IMR-90 (cell line): ENCODE results near the gene REG3A. TPM values are rescaled to one million over a fixed set of nuclear protein-coding genes. Genes with fewer than 3 reads are reported as not detected.

Source experiments
- ATAC-seq: fragments of 200-7000 bp; cut with Tn5 transposase; 2 replicates; pipeline ENCODE4 v1.9.1; 2020; ENCODE audit warnings: low read depth, mild to moderate bottlenecking, moderate library complexity
- BruUV-seq: library from RNA; stranded (reverse); fragments of 400-500 nt; replicated peaks from 2 replicates; lab custom pipeline; 2021; lab: Mats Ljungman, UMichigan
- CTCF ChIA-PET: fragments of 300-600 bp; formaldehyde crosslinking; extraction: SDS; loops from one replicate; lab custom pipeline; 2021; ENCODE audit warnings: antibody characterized with exemption; lab: Yijun Ruan, JAX
- POLR2A ChIA-PET: fragments of 300-600 bp; sonication (Branson Sonifier 250); formaldehyde crosslinking; loops from one replicate; lab custom pipeline; 2022; ENCODE audit warnings: antibody characterized with exemption; ENCODE audit not compliant: unreplicated experiment; lab: Charles Lee
- DNase-seq: peaks from one replicate; pipeline ENCODE4 v3.0.0; 2013
- H2AFZ ChIP-seq: replicated peaks from 2 replicates; pipeline ENCODE3; 2013; ENCODE audit warnings: low read length, mild to moderate bottlenecking; ENCODE audit not compliant: poor library complexity
- H2AK5ac ChIP-seq: 2 replicates; pipeline ENCODE4 v1.6.1; 2013; ENCODE audit warnings: low read depth, low read length, inconsistent platforms
- H2AK9ac ChIP-seq: replicated peaks from 2 replicates; pipeline ENCODE3; 2013; ENCODE audit warnings: mild to moderate bottlenecking, low read depth, low read length, moderate library complexity; ENCODE audit not compliant: poor library complexity
- H2BK120ac ChIP-seq: 2 replicates; pipeline ENCODE4 v1.6.1; 2013; ENCODE audit warnings: low read depth, low read length, inconsistent platforms
- H2BK15ac ChIP-seq: 3 replicates; pipeline ENCODE4 v1.6.1; 2013; ENCODE audit warnings: low read depth, low read length, inconsistent platforms
- H2BK20ac ChIP-seq: 2 replicates; pipeline ENCODE4 v1.6.1; 2013; ENCODE audit warnings: low read depth, mild to moderate bottlenecking, inconsistent platforms, low read length, moderate library complexity
- H2BK5ac ChIP-seq: 2 replicates; pipeline ENCODE4 v1.6.1; 2013; ENCODE audit warnings: mild to moderate bottlenecking, low read depth, low read length, inconsistent platforms; ENCODE audit not compliant: poor library complexity, severe bottlenecking
- H3K14ac ChIP-seq: replicated peaks from 2 replicates; pipeline ENCODE4 v1.6.1; 2013; ENCODE audit warnings: low read depth, low read length, inconsistent platforms
- H3K18ac ChIP-seq: 2 replicates; pipeline ENCODE4 v1.6.1; 2013; ENCODE audit warnings: low read depth, low read length, control low read depth
- H3K23ac ChIP-seq: 2 replicates; pipeline ENCODE4 v1.6.1; 2013; ENCODE audit warnings: low read depth, low read length, inconsistent platforms
- H3K27ac ChIP-seq: 2 replicates; pipeline ENCODE4 v1.5.1; 2013; ENCODE audit warnings: mild to moderate bottlenecking, control low read depth, low read length; ENCODE audit not compliant: insufficient read depth
- H3K27me3 ChIP-seq: 2 replicates; pipeline ENCODE4 v1.6.1; 2013; ENCODE audit warnings: low read length; ENCODE audit not compliant: control insufficient read depth, insufficient read depth
- H3K36me3 ChIP-seq: 2 replicates; pipeline ENCODE4 v1.6.1; 2013; ENCODE audit warnings: low read length, mixed read lengths; ENCODE audit not compliant: control insufficient read depth, insufficient read depth
- H3K4ac ChIP-seq: 2 replicates; pipeline ENCODE4 v1.6.1; 2013; ENCODE audit warnings: low read depth, low read length, inconsistent platforms
- H3K4me1 ChIP-seq: 2 replicates; pipeline ENCODE4 v1.6.1; 2013; ENCODE audit warnings: low read length, mixed read lengths; ENCODE audit not compliant: control insufficient read depth, insufficient read depth
- H3K4me2 ChIP-seq: 2 replicates; pipeline ENCODE4 v1.6.1; 2013; ENCODE audit warnings: low read depth, mild to moderate bottlenecking, control low read depth, low read length, moderate library complexity
- H3K4me3 ChIP-seq: 2 replicates; pipeline ENCODE4 v1.5.1; 2013; ENCODE audit warnings: low read depth, mild to moderate bottlenecking, control low read depth, low read length, moderate library complexity; ENCODE audit not compliant: insufficient read depth
- H3K56ac ChIP-seq: 2 replicates; pipeline ENCODE4 v1.6.1; 2013; ENCODE audit warnings: low read length, inconsistent platforms; ENCODE audit not compliant: insufficient read depth; ENCODE audit errors: extremely low read depth
- H3K79me1 ChIP-seq, 2 experiments: 2 replicates each; pipeline ENCODE4 v1.6.1; 2013; ENCODE audit warnings: low read length in 2 of 2, inconsistent platforms in 1 of 2, low read depth in 1 of 2
- H3K9ac ChIP-seq: 2 replicates; pipeline ENCODE4 v1.6.1; 2013; ENCODE audit warnings: low read depth, low read length, control low read depth
- H3K9me1 ChIP-seq: 2 replicates; pipeline ENCODE4 v1.6.1; 2013; ENCODE audit warnings: low read length, inconsistent platforms; ENCODE audit not compliant: insufficient read depth
- H3K9me3 ChIP-seq: 2 replicates; pipeline ENCODE4 v1.6.1; 2013; ENCODE audit warnings: low read length; ENCODE audit not compliant: control insufficient read depth, insufficient read depth
- H4K20me1 ChIP-seq: 2 replicates; pipeline ENCODE4 v1.6.1; 2013; ENCODE audit warnings: low read length, inconsistent platforms; ENCODE audit not compliant: insufficient read depth
- H4K5ac ChIP-seq: 2 replicates; pipeline ENCODE4 v1.6.1; 2013; ENCODE audit warnings: mild to moderate bottlenecking, low read depth, low read length, control low read depth
- H4K8ac ChIP-seq, 2 experiments: 2 replicates each; pipeline ENCODE4 v1.6.1; 2013; ENCODE audit warnings: low read depth in 2 of 2, low read length in 2 of 2, control low read depth in 1 of 2, inconsistent platforms in 1 of 2
- H4K91ac ChIP-seq: 2 replicates; pipeline ENCODE4 v1.6.1; 2013; ENCODE audit warnings: low read depth, low read length, inconsistent platforms; ENCODE audit not compliant: insufficient read depth
- BHLHE40 ChIP-seq: fragments of 150-350 bp; IDR thresholded peaks from 2 replicates; pipeline ENCODE4 v1.6.1; 2016; ENCODE audit warnings: mild to moderate bottlenecking, low read depth, low read length
- CEBPB ChIP-seq: IDR thresholded peaks from 2 replicates; pipeline ENCODE4 v1.6.1; 2012; ENCODE audit warnings: low read depth, low read length, improper control_type of control experiment
- CHD1 ChIP-seq: IDR thresholded peaks from 2 replicates; pipeline ENCODE4 v1.6.1; 2012; ENCODE audit warnings: low read depth, low read length, improper control_type of control experiment
- ELK1 ChIP-seq: fragments of 150-350 bp; IDR thresholded peaks from 2 replicates; pipeline ENCODE4 v1.6.1; 2016; ENCODE audit warnings: low read depth, mild to moderate bottlenecking, low read length, moderate library complexity, borderline replicate concordance
- FOS ChIP-seq: fragments of 150-350 bp; IDR thresholded peaks from 2 replicates; pipeline ENCODE4 v1.6.1; 2016; ENCODE audit warnings: low read depth, low read length
- MAFK ChIP-seq: IDR thresholded peaks from 2 replicates; pipeline ENCODE4 v1.6.1; 2012; ENCODE audit warnings: low read depth, low read length, improper control_type of control experiment
- MAZ ChIP-seq: IDR thresholded peaks from 2 replicates; pipeline ENCODE4 v1.6.1; 2012; ENCODE audit warnings: low read depth, mild to moderate bottlenecking, low read length, improper control_type of control experiment, moderate library complexity, borderline replicate concordance
- MXI1 ChIP-seq: IDR thresholded peaks from 2 replicates; pipeline ENCODE4 v1.6.1; 2012; ENCODE audit warnings: low read depth, mild to moderate bottlenecking, low read length, moderate library complexity, borderline replicate concordance
- NFE2L2 ChIP-seq: fragments of 150-350 bp; IDR thresholded peaks from 2 replicates; pipeline ENCODE4 v1.6.1; 2016; ENCODE audit warnings: low read depth, mild to moderate bottlenecking, low read length
- POLR2A ChIP-seq: IDR thresholded peaks from 2 replicates; pipeline ENCODE4 v1.6.1; 2012; ENCODE audit warnings: mild to moderate bottlenecking, low read depth, low read length
- RAD21 ChIP-seq: IDR thresholded peaks from 2 replicates; pipeline ENCODE4 v1.6.1; 2012; ENCODE audit warnings: low read length, improper control_type of control experiment
- RCOR1 ChIP-seq: IDR thresholded peaks from 2 replicates; pipeline ENCODE4 v1.6.1; 2012; ENCODE audit warnings: mild to moderate bottlenecking, low read length, improper control_type of control experiment; ENCODE audit not compliant: insufficient replicate concordance
- SMC3 ChIP-seq: fragments of 150-350 bp; IDR thresholded peaks from 2 replicates; pipeline ENCODE4 v1.6.1; 2016; ENCODE audit warnings: low read depth, mild to moderate bottlenecking, antibody characterized with exemption, low read length, moderate library complexity
- WGBS, 2 experiments: methylation state at CpG; one replicate each; pipeline versions ENCODE4 v1.1.5 to v1.1.7; 2013; ENCODE audit warnings: missing lambda C conversion rate in 2 of 2; ENCODE audit not compliant: insufficient read length in 1 of 2; ENCODE audit errors: extremely low coverage in 2 of 2; 5-methylcytosine and 5-hydroxymethylcytosine counted together
- dilution Hi-C: fragments of 300-500 bp; cut with HindIII; formaldehyde crosslinking; loops from one replicate; pipeline ENCODE4 v1.14.3; 2018; ENCODE audit warnings: low sequenced_read_pairs; ENCODE audit not compliant: unreplicated experiment
- in situ Hi-C: fragments of 300-500 bp; cut with MboI; formaldehyde crosslinking; loops from 3 replicates; pipeline ENCODE4 v1.14.3; 2019; ENCODE audit warnings: low sequenced_read_pairs, inconsistent platforms, mixed read lengths
- intact Hi-C: fragments of 100-400 bp; cut with micrococcal nuclease; formaldehyde crosslinking; loops from 2 replicates; pipeline ENCODE4 v1.10.0; 2022
- polyA plus RNA-seq, 3 experiments: library from polyadenylated mRNA; depleted of rRNA; stranded (reverse); fragments of >200 nt; gene quantifications; 2 replicates each; pipeline ENCODE4 v1.2.3, GENCODE V29; 2012; ENCODE audit warnings: low replicate concordance in 1 of 3
- total RNA-seq: library from RNA; depleted of rRNA; stranded (reverse); fragments of >200 nt; gene quantifications from 2 replicates; pipeline ENCODE4 v1.2.3, GENCODE V29; 2012

REG3A gene
- total and polyA plus RNA-seq, 2 of the 4 experiments (the other 2 are of a cell fraction): not detected

- Histone ChIP-seq H3K79me1 (no peaks in the 10 kb centered on the region), H4K8ac (no peak overlapping the region), H3K14ac (no peak overlapping the region), H2BK20ac (no peak overlapping the region), H2AFZ (no peak overlapping the region), H3K56ac (no peak overlapping the region), H2AK9ac (no peak overlapping the region), H3K27me3 (no peaks in the 10 kb centered on the region), H3K27ac (no peak overlapping the region), H3K9me3 (peaks cover 5% of the 10 kb centered on the region), H3K4me1 (no peaks in the 10 kb centered on the region), H3K9ac (no peak overlapping the region), H2BK5ac (no peak overlapping the region), H2BK15ac (no peak overlapping the region), H3K4ac (no peak overlapping the region), H3K4me2 (no peak overlapping the region), H3K9me1 (no peaks in the 10 kb centered on the region), H4K5ac (no peak overlapping the region), H3K23ac (no peak overlapping the region), H2BK120ac (no peak overlapping the region), H3K36me3 (no peaks in the 10 kb centered on the region), H4K91ac (no peak overlapping the region), H3K4me3 (no peak overlapping the region), H2AK5ac (no peak overlapping the region), H4K20me1 (no peaks in the 10 kb centered on the region), H3K18ac (no peak overlapping the region)
- ATAC-seq (no peak), DNase-seq (no peak)
- ChIA-PET POLR2A (no interaction called here), CTCF (no interaction called here)
- in situ Hi-C loops (no loop called here), dilution Hi-C loops (no loop called here), intact Hi-C loops (no loop called here)
- BruUV-seq: no TSS peak
- TF ChIP-seq CHD1 (no peak), RCOR1 (no peak), ELK1 (no peak), MXI1 (no peak), MAFK (no peak), BHLHE40 (no peak), SMC3 (no peak), MAZ (no peak), CEBPB (no peak), POLR2A (no peak), FOS (no peak), RAD21 (no peak), NFE2L2 (no peak)
- no CpG with 5 or more reads among the region's 2 CpGs for WGBS, 2 experiments
These were observed 22.1 kb upstream of the REG3A start for GRCh38 chr2:79181617-79182016.
